SK-N-SH treated with all-trans-retinoic acid at 6 μM for 48 hours (cell line): ENCODE data around the gene HPCAL1.

ENCODE experiments used
- ARNTL ChIP-seq: fragments of 450-650 bp; formaldehyde crosslinking; IDR thresholded peaks from 2 replicates; pipeline ENCODE4 v1.5.0; 2020; ENCODE audit warnings: low read depth, mild to moderate bottlenecking, moderate library complexity, borderline replicate concordance
- BACH2 ChIP-seq: fragments of 250-450 bp; sonication (Bioruptor Pico); IDR thresholded peaks from 2 replicates; pipeline ENCODE4 v1.9.0; 2021; ENCODE audit warnings: mild to moderate bottlenecking, borderline replicate concordance
- CREB5 ChIP-seq: fragments of 250-450 bp; sonication (Bioruptor Pico); IDR thresholded peaks from 2 replicates; pipeline ENCODE4 v1.5.1; 2020; ENCODE audit warnings: low read depth, mild to moderate bottlenecking, moderate library complexity
- CSRNP3 ChIP-seq: fragments of 250-450 bp; sonication (Bioruptor Pico); IDR thresholded peaks from 2 replicates; pipeline ENCODE4 v1.5.1; 2021; ENCODE audit warnings: mild to moderate bottlenecking, moderate library complexity
- PATZ1 ChIP-seq: fragments of 250-450 bp; sonication (Bioruptor Pico); IDR thresholded peaks from 2 replicates; pipeline ENCODE4 v1.8.0; 2020; ENCODE audit warnings: mild to moderate bottlenecking, moderate library complexity, borderline replicate concordance
- RARB ChIP-seq: fragments of 250-450 bp; sonication (Bioruptor Pico); IDR thresholded peaks from 2 replicates; pipeline ENCODE4 v1.8.0; 2021; ENCODE audit warnings: mild to moderate bottlenecking, moderate library complexity
- TOX ChIP-seq: fragments of 250-450 bp; sonication (Bioruptor Pico); IDR thresholded peaks from 2 replicates; pipeline ENCODE4 v1.8.0; 2021; ENCODE audit warnings: mild to moderate bottlenecking, moderate library complexity, borderline replicate concordance
- ZC3H10 ChIP-seq: fragments of 250-450 bp; sonication (Bioruptor Pico); IDR thresholded peaks from 2 replicates; pipeline ENCODE4 v1.5.1; 2021; ENCODE audit warnings: mild to moderate bottlenecking, moderate library complexity
- ZFP30 ChIP-seq: fragments of 450-650 bp; formaldehyde crosslinking; IDR thresholded peaks from 2 replicates; pipeline ENCODE4 v1.5.0; 2022; ENCODE audit warnings: mild to moderate bottlenecking, moderate library complexity
- ZNF565 ChIP-seq: fragments of 450-650 bp; formaldehyde crosslinking; conservative IDR thresholded peaks from 2 replicates; pipeline ENCODE4 v1.5.0; 2020; ENCODE audit warnings: low read depth, mild to moderate bottlenecking, moderate library complexity

- TF ChIP-seq ARNTL (CRISPR knock-in tag) (no peak), RARB (no peak), CSRNP3 (no peak), ZC3H10 (CRISPR knock-in tag) (no peak), BACH2 (CRISPR knock-in tag) (no peak), ZNF565 (CRISPR knock-in tag) (no peak), TOX (CRISPR knock-in tag) (no peak), CREB5 (no peak), PATZ1 (no peak), ZFP30 (CRISPR knock-in tag) (no peak)
These were observed 26.2 kb downstream of the HPCAL1 start for GRCh38 chr2:10328670-10329579.
